H1 (cell line): ENCODE measurements around the gene PIERCE2. TPM values are rescaled to one million over a fixed set of nuclear protein-coding genes. Genes with fewer than 3 reads are reported as not detected.

Experiments
- CTCF ChIA-PET: fragments of 300-600 bp; sonication (Branson Sonifier 250); formaldehyde crosslinking; loops from one replicate; lab custom pipeline; 2021; ENCODE audit not compliant: partially characterized antibody; lab: Charles Lee
- POLR2A ChIA-PET: fragments of 300-600 bp; sonication (Branson Sonifier 250); formaldehyde crosslinking; loops from one replicate; lab custom pipeline; 2021; ENCODE audit warnings: inconsistent platforms; ENCODE audit not compliant: partially characterized antibody; lab: Charles Lee
- DNase-seq, 2 experiments: peaks; one replicate each; pipeline versions ENCODE4 v3.0.0 to v3.0.0-alpha.2; 2010 to 2022; ENCODE audit warnings: low spot score in 2 of 2, low read depth in 1 of 2, mixed read lengths in 1 of 2
- FAIRE-seq: peaks from 2 replicates; lab custom pipeline; 2011; peaks lifted over from hg19 to GRCh38; lab: Jason Lieb, UNC
- H2AFZ ChIP-seq: 2 replicates; pipeline ENCODE4 v1.8.1; 2012; ENCODE audit warnings: low read length, inconsistent platforms
- H2AK5ac ChIP-seq: 2 replicates; pipeline ENCODE4 v1.6.1; 2013; ENCODE audit warnings: low read depth, low read length
- H2BK120ac ChIP-seq: replicated peaks from 2 replicates; pipeline ENCODE3; 2013; ENCODE audit warnings: low read depth, low read length, inconsistent platforms
- H2BK12ac ChIP-seq: 2 replicates; pipeline ENCODE4 v1.6.1; 2013; ENCODE audit warnings: low read depth, low read length
- H2BK15ac ChIP-seq: 2 replicates; pipeline ENCODE4 v1.6.1; 2013; ENCODE audit warnings: low read length
- H2BK20ac ChIP-seq: 2 replicates; pipeline ENCODE4 v1.6.1; 2013; ENCODE audit warnings: low read length
- H2BK5ac ChIP-seq: 2 replicates; pipeline ENCODE4 v1.6.1; 2013; ENCODE audit warnings: low read depth, low read length
- H3K14ac ChIP-seq: 2 replicates; pipeline ENCODE4 v1.6.1; 2013; ENCODE audit warnings: inconsistent platforms; ENCODE audit not compliant: insufficient read length
- H3K18ac ChIP-seq: 2 replicates; pipeline ENCODE4 v1.6.1; 2013; ENCODE audit warnings: low read length; ENCODE audit errors: extremely low read depth
- H3K23ac ChIP-seq: 2 replicates; pipeline ENCODE4 v1.6.1; 2013; ENCODE audit warnings: inconsistent platforms; ENCODE audit not compliant: insufficient read length
- H3K23me2 ChIP-seq: 2 replicates; pipeline ENCODE4 v1.6.1; 2013; ENCODE audit warnings: low read depth, low read length
- H3K27ac ChIP-seq: 2 replicates; pipeline ENCODE4 v1.6.1; 2011; ENCODE audit warnings: low read depth, low read length, inconsistent platforms
- H3K27me3 ChIP-seq, 4 experiments: replicated peaks in 1 of 4; 1 replicate in 1 of 4; 2 replicates in 3 of 4; pipeline versions ENCODE4 v1.6.1 to v1.8.1; 2011 to 2013; ENCODE audit warnings: low read length in 3 of 4, mild to moderate bottlenecking in 3 of 4, inconsistent platforms in 2 of 4, mixed read lengths in 2 of 4, moderate library complexity in 1 of 4; ENCODE audit not compliant: control insufficient read depth in 3 of 4, insufficient read depth in 3 of 4; ENCODE audit errors: extremely low read depth in 1 of 4
- H3K36me3 ChIP-seq, 4 experiments: 2 replicates each; pipeline versions ENCODE4 v1.6.1 to v1.8.1; 2011 to 2013; ENCODE audit warnings: mild to moderate bottlenecking in 4 of 4, low read length in 3 of 4, moderate library complexity in 2 of 4, control low read depth in 1 of 4, inconsistent platforms in 1 of 4; ENCODE audit not compliant: insufficient read depth in 4 of 4, control insufficient read depth in 2 of 4
- H3K4ac ChIP-seq: replicated peaks from 2 replicates; pipeline ENCODE3; 2013; ENCODE audit warnings: low read length, low read depth, mixed read lengths, inconsistent platforms; ENCODE audit not compliant: insufficient read length
- H3K4me1 ChIP-seq, 4 experiments: replicated peaks in 1 of 4; 1 replicate in 1 of 4; 2 replicates in 3 of 4; pipeline versions ENCODE4 v1.6.1 to v1.8.1; 2011 to 2013; ENCODE audit warnings: low read length in 3 of 4, inconsistent platforms in 2 of 4, mixed read lengths in 1 of 4; ENCODE audit not compliant: insufficient read depth in 4 of 4, control insufficient read depth in 3 of 4
- H3K4me2 ChIP-seq, 2 experiments: 2 replicates each; pipeline versions ENCODE4 v1.6.1 to v1.8.1; 2011 to 2013; ENCODE audit warnings: low read depth in 2 of 2, low read length in 2 of 2, control low read depth in 1 of 2, inconsistent platforms in 1 of 2, mild to moderate bottlenecking in 1 of 2; ENCODE audit not compliant: insufficient read depth in 1 of 2
- H3K4me3 ChIP-seq, 4 experiments: fragments of 200-600, 300-600 bp in 1 of 4; sonication (generic), shearing (Covaris generic), sonication (Bioruptor Twin) in 1 of 4; 2 replicates each; pipeline versions ENCODE4 v1.5.1 to v1.8.1; 2011 to 2016; ENCODE audit warnings: low read length in 4 of 4, low read depth in 3 of 4, control low read depth in 2 of 4, inconsistent platforms in 2 of 4, mild to moderate bottlenecking in 2 of 4, mixed read lengths in 1 of 4, moderate library complexity in 1 of 4; ENCODE audit not compliant: insufficient read depth in 2 of 4; ENCODE audit errors: extremely low read depth in 1 of 4
- H3K56ac ChIP-seq: replicated peaks from 2 replicates; pipeline ENCODE3; 2013; ENCODE audit warnings: low read depth, mild to moderate bottlenecking, mixed read lengths, low read length, inconsistent platforms; ENCODE audit not compliant: insufficient read length
- H3K79me1 ChIP-seq: 2 replicates; pipeline ENCODE4 v1.6.1; 2013; ENCODE audit warnings: low read depth, low read length, control low read depth
- H3K79me2 ChIP-seq, 2 experiments: 2 replicates each; pipeline versions ENCODE4 v1.6.1 to v1.8.1; 2012 to 2013; ENCODE audit warnings: low read length in 2 of 2, mild to moderate bottlenecking in 2 of 2, inconsistent platforms in 1 of 2; ENCODE audit not compliant: insufficient read depth in 2 of 2, control insufficient read depth in 1 of 2
- H3K9ac ChIP-seq, 4 experiments: replicated peaks in 1 of 4; 1 replicate in 1 of 4; 2 replicates in 3 of 4; pipeline versions ENCODE4 v1.6.1 to v1.8.1; 2011 to 2013; ENCODE audit warnings: low read depth in 3 of 4, low read length in 3 of 4, control low read depth in 2 of 4, mild to moderate bottlenecking in 2 of 4, moderate library complexity in 2 of 4, inconsistent platforms in 1 of 4; ENCODE audit errors: extremely low read depth in 1 of 4
- H3K9me3 ChIP-seq, 2 experiments: 2 replicates each; pipeline versions ENCODE4 v1.6.1 to v1.8.1; 2012 to 2013; ENCODE audit warnings: mild to moderate bottlenecking in 2 of 2, moderate library complexity in 2 of 2, control low read depth in 1 of 2, inconsistent platforms in 1 of 2, low read depth in 1 of 2, low read length in 1 of 2, mixed read lengths in 1 of 2; ENCODE audit not compliant: insufficient read depth in 2 of 2
- H4K20me1 ChIP-seq, 2 experiments: replicated peaks in 1 of 2; 2 replicates each; pipeline versions ENCODE3 to v1.8.1; 2011 to 2013; ENCODE audit warnings: inconsistent platforms in 2 of 2, low read length in 2 of 2, mild to moderate bottlenecking in 1 of 2; ENCODE audit not compliant: insufficient read depth in 2 of 2, control insufficient read depth in 1 of 2
- H4K5ac ChIP-seq: 2 replicates; pipeline ENCODE4 v1.6.1; 2013; ENCODE audit warnings: low read length, low read depth, mixed read lengths, inconsistent platforms; ENCODE audit not compliant: insufficient read length
- H4K8ac ChIP-seq: 2 replicates; pipeline ENCODE4 v1.8.0; 2013; ENCODE audit warnings: mild to moderate bottlenecking, moderate library complexity, low read length, inconsistent platforms; ENCODE audit not compliant: insufficient read depth; ENCODE audit errors: extremely low read depth
- H4K91ac ChIP-seq: replicated peaks from 2 replicates; pipeline ENCODE3; 2013; ENCODE audit warnings: low read length, mixed read lengths, inconsistent platforms; ENCODE audit not compliant: insufficient read length
- CBX5 ChIP-seq: fragments of 300-800, 300-1000 bp; sonication (generic); IDR thresholded peaks from 2 replicates; pipeline ENCODE4 v1.7.1; 2016; ENCODE audit warnings: antibody characterized with exemption, low read length, low read depth
- CHD1 ChIP-seq: IDR thresholded peaks from 2 replicates; pipeline ENCODE4 v1.6.1; 2012; ENCODE audit warnings: low read depth, low read length, improper control_type of control experiment
- CHD2 ChIP-seq: IDR thresholded peaks from 2 replicates; pipeline ENCODE4 v1.6.1; 2012; ENCODE audit warnings: low read length, improper control_type of control experiment
- HDAC2 ChIP-seq, 2 experiments: fragments of 300-600 bp in 1 of 2; sonication (generic) in 1 of 2; IDR thresholded peaks; 2 replicates each; pipeline ENCODE4 v1.6.1; 2011 to 2012; ENCODE audit warnings: low read depth in 2 of 2, low read length in 2 of 2, mild to moderate bottlenecking in 2 of 2, moderate library complexity in 2 of 2, borderline replicate concordance in 1 of 2, inconsistent platforms in 1 of 2
- PHF8 ChIP-seq: fragments of 200-600 bp; sonication (generic); conservative IDR thresholded peaks from 2 replicates; pipeline ENCODE4 v1.7.1; 2012; ENCODE audit warnings: low read depth, mild to moderate bottlenecking, inconsistent platforms, low read length, moderate library complexity
- POU5F1 ChIP-seq: IDR thresholded peaks from 2 replicates; pipeline ENCODE4 v1.6.1; 2011; ENCODE audit warnings: low read depth, mild to moderate bottlenecking, low read length, moderate library complexity
- RAD21 ChIP-seq, 2 experiments: IDR thresholded peaks in 1 of 2; conservative IDR thresholded peaks in 1 of 2; 2 replicates each; pipeline ENCODE4 v1.6.1; 2011; ENCODE audit warnings: low read depth in 2 of 2, low read length in 2 of 2, improper control_type of control experiment in 1 of 2, inconsistent platforms in 1 of 2, mild to moderate bottlenecking in 1 of 2, moderate library complexity in 1 of 2
- SP1 ChIP-seq: IDR thresholded peaks from 2 replicates; pipeline ENCODE4 v1.6.1; 2011; ENCODE audit warnings: low read depth, low read length
- SUZ12 ChIP-seq: fragments of 200-600 bp; sonication (generic); IDR thresholded peaks from 2 replicates; pipeline ENCODE4 v1.6.1; 2012; ENCODE audit warnings: mild to moderate bottlenecking, inconsistent platforms, low read length, moderate library complexity, mixed read lengths
- TAF1 ChIP-seq: IDR thresholded peaks from 2 replicates; pipeline ENCODE4 v1.6.1; 2011; ENCODE audit warnings: mild to moderate bottlenecking, low read depth, low read length
- WGBS, 2 experiments: shearing (Covaris generic) in 1 of 2; methylation state at CpG; one replicate each; pipeline versions ENCODE4 v1.1.6 to v1.1.7; 2013 to 2015; ENCODE audit warnings: low lambda C conversion rate in 2 of 2, mixed read lengths in 2 of 2, inconsistent platforms in 1 of 2, low coverage in 1 of 2, missing lambda C conversion rate in 1 of 2; ENCODE audit not compliant: insufficient replicate concordance in 2 of 2, insufficient coverage in 1 of 2, insufficient read length in 1 of 2; ENCODE audit errors: extremely low coverage in 1 of 2, missing lambda C conversion rate in 1 of 2; 5-methylcytosine and 5-hydroxymethylcytosine counted together
- polyA plus RNA-seq, 7 experiments: library from polyadenylated mRNA; depleted of rRNA in 3 of 7; stranded (reverse) in 5 of 7; unstranded in 2 of 7; fragments of >200 nt in 5 of 7; fragments of 200-250 nt in 2 of 7; gene quantifications; 1 replicate in 5 of 7; 2 replicates in 1 of 7; 4 replicates in 1 of 7; pipeline versions ENCODE4 v1.2.1 to v1.2.3, GENCODE V29; 2011 to 2013; ENCODE audit warnings: missing spikeins in 2 of 7, mixed read lengths in 2 of 7
- total RNA-seq: library from RNA; stranded (reverse); fragmentation: NEBNext Ultra II Directional; extraction: Animal tissue kit (Norgen Biotek cat#: 25700); gene quantifications from 2 replicates; pipeline ENCODE4 v1.2.1, GENCODE V29; 2021
- TF ChIP-seq, protein P1 (sequence below): IDR thresholded peaks from 2 replicates; pipeline ENCODE4 v1.6.1; 2011; ENCODE audit warnings: low read length, improper control_type of control experiment
- TF ChIP-seq, protein P2 (sequence below): IDR thresholded peaks from 2 replicates; pipeline ENCODE4 v1.6.1; 2012; ENCODE audit warnings: low read length, inconsistent platforms

The PIERCE2 gene
- total and polyA plus RNA-seq, 2 of the 8 experiments (the other 6 are each of a cell fraction or from before 2014, with no cell fraction given), result 1.9 to 2.7 TPM

DNA sequence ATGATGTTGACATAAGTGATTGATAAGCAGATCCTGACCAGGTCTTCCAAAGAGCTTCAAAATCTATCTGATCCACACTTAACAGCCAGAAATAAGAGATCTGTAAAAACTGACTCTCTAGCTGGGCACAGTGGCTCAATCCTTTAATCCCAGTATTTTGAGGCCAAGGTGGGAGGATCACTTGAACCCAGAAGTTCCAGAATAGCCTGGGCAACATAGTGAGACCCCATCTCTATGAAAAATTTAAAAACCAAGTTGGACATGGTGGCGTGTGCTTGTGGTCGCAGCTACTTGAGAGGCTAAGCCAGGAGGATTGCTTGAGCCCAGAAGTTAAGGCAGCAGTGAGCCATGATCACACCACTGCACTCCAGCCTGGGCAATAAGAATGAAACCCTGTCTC, 45.7 kb upstream of the PIERCE2 start:
- POLR2A ChIA-PET, result no interaction called here
- H2BK20ac ChIP-seq, result no peak overlapping the region
- H3K23ac ChIP-seq, result no peak overlapping the region
- no peak overlapping the region for H3K56ac ChIP-seq
- no peak overlapping the region for H3K14ac ChIP-seq
- H4K8ac ChIP-seq, result no peak overlapping the region
- CTCF ChIA-PET, result no interaction called here
- DNase-seq, result no peak
- H3K27ac ChIP-seq, result no peak overlapping the region
- H3K4ac ChIP-seq, result no peak overlapping the region
- H3K79me1 ChIP-seq, result no peaks in the 10 kb centered on the region
- H4K5ac ChIP-seq, result no peak overlapping the region
- no peaks in the 10 kb centered on the region for H3K79me2 ChIP-seq
- no peaks in the 10 kb centered on the region for H4K20me1 ChIP-seq
- no peak for FAIRE-seq
- no peaks in the 10 kb centered on the region for H3K27me3 ChIP-seq
- H4K91ac ChIP-seq, result no peak overlapping the region
- no peak overlapping the region for H3K4me2 ChIP-seq
- no peak overlapping the region for H3K9ac ChIP-seq
- no peaks in the 10 kb centered on the region for H3K36me3 ChIP-seq
- H2AFZ ChIP-seq, result no peak overlapping the region
- no peak overlapping the region for H2AK5ac ChIP-seq
- H2BK15ac ChIP-seq, result no peak overlapping the region
- H2BK120ac ChIP-seq, result no peak overlapping the region
- WGBS, 2 experiments, result 40% methylated on average over 2 of the region's 2 CpGs; no CpG with 5 or more reads in 1 of the 2 experiments
- no peak overlapping the region for H2BK5ac ChIP-seq
- no peaks in the 10 kb centered on the region for H3K23me2 ChIP-seq
- H3K9me3 ChIP-seq, result no peaks in the 10 kb centered on the region
- no peak overlapping the region for H2BK12ac ChIP-seq
- H3K4me3 ChIP-seq, result no peak overlapping the region
- no peaks in the 10 kb centered on the region for H3K4me1 ChIP-seq
- no peak overlapping the region for H3K18ac ChIP-seq
- TF ChIP-seq CHD1 (no peak), SP1 (no peak), POU5F1 (no peak), CHD2 (no peak), SUZ12 (no peak), PHF8 (no peak), RAD21 (IDR thresholded peaks at IDR 0.05 in 1 of 2, conservative IDR thresholded peaks at IDR 0.05 in 1 of 2; ENCODE audit: low read depth in 2 of 2, low read length in 2 of 2) (no peak), TAF1 (no peak), CBX5 (no peak), HDAC2 (IDR thresholded peaks at IDR 0.05; ENCODE audit: borderline replicate concordance in 1 of 2, low read depth in 2 of 2, low read length in 2 of 2) (no peak)
- TF ChIP-seq, protein P1, sequence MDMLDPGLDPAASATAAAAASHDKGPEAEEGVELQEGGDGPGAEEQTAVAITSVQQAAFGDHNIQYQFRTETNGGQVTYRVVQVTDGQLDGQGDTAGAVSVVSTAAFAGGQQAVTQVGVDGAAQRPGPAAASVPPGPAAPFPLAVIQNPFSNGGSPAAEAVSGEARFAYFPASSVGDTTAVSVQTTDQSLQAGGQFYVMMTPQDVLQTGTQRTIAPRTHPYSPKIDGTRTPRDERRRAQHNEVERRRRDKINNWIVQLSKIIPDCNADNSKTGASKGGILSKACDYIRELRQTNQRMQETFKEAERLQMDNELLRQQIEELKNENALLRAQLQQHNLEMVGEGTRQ, result no peak
- TF ChIP-seq, protein P2, sequence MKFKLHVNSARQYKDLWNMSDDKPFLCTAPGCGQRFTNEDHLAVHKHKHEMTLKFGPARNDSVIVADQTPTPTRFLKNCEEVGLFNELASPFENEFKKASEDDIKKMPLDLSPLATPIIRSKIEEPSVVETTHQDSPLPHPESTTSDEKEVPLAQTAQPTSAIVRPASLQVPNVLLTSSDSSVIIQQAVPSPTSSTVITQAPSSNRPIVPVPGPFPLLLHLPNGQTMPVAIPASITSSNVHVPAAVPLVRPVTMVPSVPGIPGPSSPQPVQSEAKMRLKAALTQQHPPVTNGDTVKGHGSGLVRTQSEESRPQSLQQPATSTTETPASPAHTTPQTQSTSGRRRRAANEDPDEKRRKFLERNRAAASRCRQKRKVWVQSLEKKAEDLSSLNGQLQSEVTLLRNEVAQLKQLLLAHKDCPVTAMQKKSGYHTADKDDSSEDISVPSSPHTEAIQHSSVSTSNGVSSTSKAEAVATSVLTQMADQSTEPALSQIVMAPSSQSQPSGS, result no peak
